Natural killer cell (primary cell): Measurements from ENCODE around the gene PRDX1. TPM values are rescaled to one million over a fixed set of nuclear protein-coding genes. Genes with fewer than 3 reads are reported as not detected.

Experiments used
- ATAC-seq, 3 donors: fragments of 150-1000 bp in 2 of 3; fragments of 200-7000 bp in 1 of 3; cut with Tn5 transposase; 1 replicate in 1 of 3; 2 replicates in 2 of 3; pipeline ENCODE4 v1.10.0; 2021; ENCODE audit warnings: mild to moderate bottlenecking in 2 of 3, moderate library complexity in 2 of 3
- DNase-seq, 2 donors: peaks; one replicate each; pipeline versions ENCODE4 v3.0.0 to v3.0.0-alpha.2; 2013 to 2021; ENCODE audit warnings: mixed read lengths in 1 of 2
- H3K27ac ChIP-seq: one replicate; pipeline ENCODE4 v1.5.1; 2013; ENCODE audit warnings: mild to moderate bottlenecking, low read length
- H3K27me3 ChIP-seq: one replicate; pipeline ENCODE4 v1.6.1; 2013; ENCODE audit warnings: low read length; ENCODE audit not compliant: control insufficient read depth, insufficient read depth
- H3K36me3 ChIP-seq: one replicate; pipeline ENCODE4 v1.6.1; 2013; ENCODE audit warnings: low read length; ENCODE audit not compliant: control insufficient read depth, insufficient read depth
- H3K4me1 ChIP-seq: one replicate; pipeline ENCODE4 v1.6.1; 2013; ENCODE audit warnings: low read length; ENCODE audit not compliant: control insufficient read depth, insufficient read depth
- H3K4me3 ChIP-seq: one replicate; pipeline ENCODE4 v1.5.1; 2013; ENCODE audit warnings: low read length
- H3K9me3 ChIP-seq: one replicate; pipeline ENCODE4 v1.6.1; 2013; ENCODE audit warnings: low read length; ENCODE audit not compliant: control insufficient read depth, insufficient read depth
- H3K27ac Mint-ChIP-seq, 2 donors: one replicate each; pipeline ENCODE4 v1.8.0; 2022; ENCODE audit warnings: mild to moderate bottlenecking in 2 of 2, mixed read lengths in 2 of 2, moderate library complexity in 1 of 2
- H3K27me3 Mint-ChIP-seq, 2 donors: one replicate each; pipeline ENCODE4 v1.8.0; 2022; ENCODE audit warnings: low read depth in 2 of 2, mixed read lengths in 2 of 2
- H3K36me3 Mint-ChIP-seq: one replicate; pipeline ENCODE4 v1.8.0; 2022; ENCODE audit warnings: mixed read lengths
- H3K4me1 Mint-ChIP-seq, 2 donors: one replicate each; pipeline ENCODE4 v1.8.0; 2022; ENCODE audit warnings: mixed read lengths in 2 of 2
- H3K4me3 Mint-ChIP-seq: one replicate; pipeline ENCODE4 v1.8.0; 2022; ENCODE audit warnings: mild to moderate bottlenecking, moderate library complexity, mixed read lengths
- H3K9me3 Mint-ChIP-seq, 2 donors: one replicate each; pipeline ENCODE4 v1.8.0; 2022; ENCODE audit warnings: mixed read lengths in 2 of 2
- CTCF ChIP-seq: fragments of 200-600 bp; IDR thresholded peaks from one replicate; pipeline ENCODE4 v1.8.0; 2022; ENCODE audit warnings: antibody characterized with exemption
- WGBS: methylation state at CpG from one replicate; pipeline ENCODE4 v1.1.7; 2013; ENCODE audit warnings: missing lambda C conversion rate; ENCODE audit not compliant: insufficient coverage; 5-methylcytosine and 5-hydroxymethylcytosine counted together
- intact Hi-C: fragments of 100-400 bp; cut with micrococcal nuclease; formaldehyde crosslinking; loops from one replicate; pipeline ENCODE4 v1.14.2; 2022
- total RNA-seq, 4 donors: library from RNA; stranded (reverse); fragments of 120-200 nt in 1 of 4; gene quantifications; one replicate each; pipeline versions ENCODE4 v1.2.3 to v1.2.4, GENCODE V29; 2013 to 2022

The PRDX1 gene
- total RNA-seq, 3 donors from 2014 or later (not counting 1 experiment from before 2014, with no cell fraction given) = 24.8 to 39.1 (median 30.6) TPM

- Mint-ChIP-seq H3K27ac (no peak overlapping the region), H3K4me3 (no peak overlapping the region), H3K27me3 (no peaks in the 10 kb centered on the region), H3K36me3 (peaks cover 8% of the 10 kb centered on the region), H3K9me3 (no peaks in the 10 kb centered on the region), H3K4me1 (no peaks in the 10 kb centered on the region)
- ATAC-seq (no peak), DNase-seq (no peak)
- H3K9me3 ChIP-seq = no peaks in the 10 kb centered on the region
- TF ChIP-seq CTCF = no peak
- peaks cover 43% of the 10 kb centered on the region for H3K36me3 ChIP-seq
- H3K4me1 ChIP-seq = no peaks in the 10 kb centered on the region
- intact Hi-C loops = no loop called here
- H3K4me3 ChIP-seq = no peak overlapping the region
- H3K27me3 ChIP-seq = no peaks in the 10 kb centered on the region
- 89% methylated on average over 14 of the region's 15 CpGs for WGBS
- H3K27ac ChIP-seq = no peak overlapping the region
Measured at GRCh38 chr1:45508295-45509151, 13.2 kb downstream of the PRDX1 start.

DNA sequence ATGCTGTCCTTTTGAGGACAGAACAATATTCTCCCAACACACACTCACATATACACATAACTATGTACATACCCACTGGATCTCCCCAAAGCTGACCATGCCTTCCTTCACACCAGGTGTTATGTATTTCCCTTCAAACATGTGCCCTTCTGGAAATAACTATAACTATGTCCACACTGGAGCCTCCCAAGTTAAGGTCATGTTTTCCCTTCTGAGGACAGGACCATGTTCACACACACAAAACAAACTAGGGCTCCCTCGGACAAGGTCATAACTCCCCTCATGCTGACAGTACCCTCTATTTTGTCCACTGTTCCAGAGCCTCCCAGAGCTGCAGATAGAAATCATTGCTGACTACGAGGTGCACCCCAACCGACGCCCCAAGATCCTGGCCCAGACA is 13.8 kb downstream of the PRDX1 start:
- H3K27ac Mint-ChIP-seq = no peak overlapping the region
- no peak for TF ChIP-seq CTCF
- no peaks in the 10 kb centered on the region for H3K9me3 Mint-ChIP-seq
- 90% methylated on average over 4 of the region's 4 CpGs for WGBS
- no peak for DNase-seq
- H3K36me3 Mint-ChIP-seq = peaks cover 8% of the 10 kb centered on the region
- H3K4me3 Mint-ChIP-seq = no peak overlapping the region
- Histone ChIP-seq H3K27ac (no peak overlapping the region), H3K9me3 (no peaks in the 10 kb centered on the region), H3K4me1 (no peaks in the 10 kb centered on the region), H3K27me3 (no peaks in the 10 kb centered on the region), H3K4me3 (no peak overlapping the region), H3K36me3 (peaks cover 38% of the 10 kb centered on the region)
- H3K4me1 Mint-ChIP-seq = no peaks in the 10 kb centered on the region
- no peak for ATAC-seq
- H3K27me3 Mint-ChIP-seq = no peaks in the 10 kb centered on the region
- intact Hi-C loops = no loop called here

DNA sequence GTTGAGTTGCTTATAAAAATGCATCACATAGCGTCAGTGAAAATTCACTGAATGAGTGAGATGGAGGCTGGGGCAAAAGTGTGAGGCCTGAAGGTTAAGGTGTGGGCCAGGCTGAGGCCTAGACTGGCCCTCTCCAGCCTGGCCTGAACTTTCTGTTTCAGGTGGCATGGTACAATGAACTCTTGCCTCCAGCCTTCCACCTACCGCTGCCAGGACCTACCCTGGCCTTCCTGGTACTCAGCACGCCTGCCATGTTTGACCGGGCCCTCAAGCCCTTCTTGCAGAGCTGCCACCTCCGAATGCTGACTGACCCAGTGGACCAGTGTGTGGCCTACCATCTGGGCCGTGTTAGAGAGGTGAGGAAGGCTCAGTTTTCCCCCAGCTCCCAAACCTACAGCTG is 14.5 kb downstream of the PRDX1 start:
- Mint-ChIP-seq H3K27me3 (no peaks in the 10 kb centered on the region), H3K27ac (no peak overlapping the region), H3K4me3 (no peak overlapping the region), H3K4me1 (no peaks in the 10 kb centered on the region), H3K9me3 (no peaks in the 10 kb centered on the region), H3K36me3 (peaks cover 8% of the 10 kb centered on the region)
- H3K36me3 ChIP-seq = peaks cover 35% of the 10 kb centered on the region
- H3K4me3 ChIP-seq = no peak overlapping the region
- WGBS = 97% methylated on average over 6 of the region's 6 CpGs
- H3K4me1 ChIP-seq = no peaks in the 10 kb centered on the region
- TF ChIP-seq CTCF = no peak
- H3K27me3 ChIP-seq = no peaks in the 10 kb centered on the region
- no peak overlapping the region for H3K27ac ChIP-seq
- no peaks in the 10 kb centered on the region for H3K9me3 ChIP-seq
- intact Hi-C loops = no loop called here
- ATAC-seq = no peak
- no peak for DNase-seq
